MM.1S (cell line): ENCODE data around the gene TUBA1A.

Source experiments
- EZH2 ChIP-seq: fragments of 300-600 bp; sonication (generic); optimal IDR thresholded peaks from 2 replicates; pipeline ENCODE3; 2017; ENCODE audit warnings: low read depth, mild to moderate bottlenecking, antibody characterized with exemption, low read length, mixed read lengths
- EZH2phosphoT487 ChIP-seq: fragments of 300-600 bp; sonication (generic); IDR thresholded peaks from 2 replicates; pipeline ENCODE4 v1.6.1; 2018; ENCODE audit warnings: antibody characterized with exemption, low read length
- TF ChIP-seq, protein P1 (sequence below): fragments of 300-600 bp; sonication (generic); IDR thresholded peaks from 2 replicates; pipeline ENCODE4 v1.5.1; 2016; ENCODE audit warnings: antibody characterized with exemption, low read length, mixed read lengths

- no peak for TF ChIP-seq EZH2phosphoT487
- TF ChIP-seq, protein P1, sequence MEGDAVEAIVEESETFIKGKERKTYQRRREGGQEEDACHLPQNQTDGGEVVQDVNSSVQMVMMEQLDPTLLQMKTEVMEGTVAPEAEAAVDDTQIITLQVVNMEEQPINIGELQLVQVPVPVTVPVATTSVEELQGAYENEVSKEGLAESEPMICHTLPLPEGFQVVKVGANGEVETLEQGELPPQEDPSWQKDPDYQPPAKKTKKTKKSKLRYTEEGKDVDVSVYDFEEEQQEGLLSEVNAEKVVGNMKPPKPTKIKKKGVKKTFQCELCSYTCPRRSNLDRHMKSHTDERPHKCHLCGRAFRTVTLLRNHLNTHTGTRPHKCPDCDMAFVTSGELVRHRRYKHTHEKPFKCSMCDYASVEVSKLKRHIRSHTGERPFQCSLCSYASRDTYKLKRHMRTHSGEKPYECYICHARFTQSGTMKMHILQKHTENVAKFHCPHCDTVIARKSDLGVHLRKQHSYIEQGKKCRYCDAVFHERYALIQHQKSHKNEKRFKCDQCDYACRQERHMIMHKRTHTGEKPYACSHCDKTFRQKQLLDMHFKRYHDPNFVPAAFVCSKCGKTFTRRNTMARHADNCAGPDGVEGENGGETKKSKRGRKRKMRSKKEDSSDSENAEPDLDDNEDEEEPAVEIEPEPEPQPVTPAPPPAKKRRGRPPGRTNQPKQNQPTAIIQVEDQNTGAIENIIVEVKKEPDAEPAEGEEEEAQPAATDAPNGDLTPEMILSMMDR, result no peak
- TF ChIP-seq EZH2, result no peak
Observed at GRCh38 chr12:49161092-49161795, 27.6 kb downstream of the TUBA1A start.
